IPS-11a (cell line): Measurements from ENCODE around the gene TM9SF4.

Source experiments
- H3K4me3 ChIP-seq: one replicate; pipeline ENCODE4 v1.5.1; 2013; ENCODE audit warnings: low read depth, low read length, control low read depth

TM9SF4 gene

GRCh38 chr20:32205843-32206759 lies 96.6 kb downstream of the TM9SF4 start:
- H3K4me3 ChIP-seq: peak overlapping the region; percentile 95

- peak overlapping the region; percentile 95 for H3K4me3 ChIP-seq
Measured at GRCh38 chr20:32206760-32207625, 97.5 kb downstream of the TM9SF4 start.

- H3K4me3 ChIP-seq: peak within 1 kb of the TSS; percentile 95
Measured at GRCh38 chr20:32207626-32208498, 98.3 kb downstream of the TM9SF4 start, which contains the start of the genes PLAGL2 and POFUT1. TSS of gene PLAGL2 (minus strand) at chr20:32207743. CDS start at chr20:32202178, 5,565 bp downstream. TSS of gene POFUT1 (plus strand) at chr20:32207880. CDS start at chr20:32207942, 62 bp downstream.

GRCh38 chr20:32208499-32209154 lies 99.1 kb downstream of the TM9SF4 start:
- peak overlapping the region; percentile 95 for H3K4me3 ChIP-seq

GRCh38 chr20:32209850-32210605 lies 100.5 kb downstream of the TM9SF4 start:
- no peak overlapping the region for H3K4me3 ChIP-seq

GRCh38 chr20:32213870-32214269 lies 104.4 kb downstream of the TM9SF4 start:
- H3K4me3 ChIP-seq: no peak overlapping the region

- H3K4me3 ChIP-seq: no peak overlapping the region
Measured at GRCh38 chr20:32215147-32215546, 105.6 kb downstream of the TM9SF4 start.

- H3K4me3 ChIP-seq: no peak overlapping the region
Measured at GRCh38 chr20:32215729-32216128, 106.2 kb downstream of the TM9SF4 start.

- H3K4me3 ChIP-seq: no peak overlapping the region
Measured at GRCh38 chr20:32216179-32217142, 106.9 kb downstream of the TM9SF4 start.
